Activated B cell treated with CpG ODN at 0.5 μM for 24 hours (primary cell): Measurements from ENCODE around the gene WAC. TPM values are rescaled to one million over a fixed set of nuclear protein-coding genes. Genes with fewer than 3 reads are reported as not detected.

Experiments
- ATAC-seq: fragments of 200-7000 bp; cut with Tn5 transposase; one replicate; pipeline ENCODE4 v1.10.0; 2021; ENCODE audit warnings: low read depth, mild to moderate bottlenecking, moderate library complexity
- CTCF ChIA-PET: fragments of 350-600 bp; sonication (Branson Sonifier 250); formaldehyde crosslinking; loops from one replicate; lab custom pipeline; 2021; ENCODE audit warnings: antibody characterized with exemption; lab: Charles Lee
- POLR2A ChIA-PET: fragments of 350-600 bp; sonication (Branson Sonifier 250); formaldehyde crosslinking; loops from one replicate; lab custom pipeline; 2021; ENCODE audit warnings: antibody characterized with exemption; lab: Charles Lee
- DNase-seq: peaks from one replicate; pipeline ENCODE4 v3.0.0; 2022
- H3K27ac Mint-ChIP-seq: one replicate; pipeline ENCODE4 v1.8.0; 2020; ENCODE audit warnings: mixed read lengths
- H3K27me3 Mint-ChIP-seq: one replicate; pipeline ENCODE4 v1.8.0; 2021; ENCODE audit warnings: mixed read lengths
- H3K36me3 Mint-ChIP-seq: one replicate; pipeline ENCODE4 v1.8.0; 2021; ENCODE audit warnings: low read depth, mixed read lengths
- H3K4me1 Mint-ChIP-seq: one replicate; pipeline ENCODE4 v1.8.0; 2021; ENCODE audit warnings: mixed read lengths
- H3K4me3 Mint-ChIP-seq: one replicate; pipeline ENCODE4 v1.8.0; 2020; ENCODE audit warnings: mild to moderate bottlenecking, mixed read lengths
- H3K9me3 Mint-ChIP-seq: one replicate; pipeline ENCODE4 v1.8.0; 2020; ENCODE audit warnings: mixed read lengths
- intact Hi-C: fragments of 100-400 bp; cut with micrococcal nuclease; formaldehyde crosslinking; loops from one replicate; pipeline ENCODE4 v1.15.1; 2024
- total RNA-seq: library from RNA; stranded (reverse); gene quantifications from 2 replicates; pipeline ENCODE4 v1.2.3, GENCODE V29; 2022
- TF ChIP-seq, protein P1 (sequence below): fragments of 200-600 bp; IDR thresholded peaks from one replicate; pipeline ENCODE4 v1.8.0; 2022; ENCODE audit warnings: antibody characterized with exemption, mild to moderate bottlenecking

WAC gene
- total RNA-seq, 1 donor from 2014 or later = 159 TPM

DNA sequence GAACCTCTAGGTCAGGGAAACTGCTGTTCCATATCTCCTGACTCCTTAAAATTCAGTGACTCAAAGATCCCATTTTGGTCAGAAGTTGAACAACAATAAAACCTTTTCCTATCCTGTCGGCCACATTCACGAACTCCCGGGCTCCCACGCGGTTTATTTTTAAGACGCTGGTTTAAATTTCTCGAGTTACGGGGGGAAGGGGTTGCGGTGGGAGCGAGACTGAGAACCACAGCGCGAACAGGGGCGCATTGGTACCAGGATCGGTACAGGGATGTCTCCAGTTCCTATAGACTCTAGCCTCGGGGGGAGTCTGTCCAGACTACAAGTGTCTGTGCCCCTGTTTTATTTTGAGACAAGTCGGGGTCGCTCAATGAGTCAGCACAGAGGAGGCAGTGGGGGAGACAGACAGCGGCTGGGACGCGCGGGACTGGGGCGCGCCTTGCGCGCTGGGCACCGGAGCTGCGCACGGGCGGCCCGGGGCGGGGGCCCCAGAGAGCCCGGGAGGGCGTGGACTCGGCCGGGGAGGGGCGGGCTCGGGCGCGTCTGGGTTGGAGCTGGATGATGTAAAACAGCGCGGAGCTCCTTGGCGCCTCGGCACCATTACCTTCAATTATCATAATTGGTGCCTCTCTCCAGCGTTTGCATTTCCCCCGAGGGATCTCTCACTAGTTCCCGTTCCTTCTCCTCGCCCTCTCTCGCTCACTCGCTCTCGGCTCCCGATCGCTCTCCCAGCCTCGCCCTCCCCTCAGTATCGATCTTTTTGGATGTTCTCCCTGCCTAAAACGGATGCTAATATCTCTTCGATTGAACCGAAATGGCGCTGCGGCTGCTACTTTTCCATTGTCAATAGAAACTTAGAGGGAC, 135.7 kb downstream of the WAC start:
- POLR2A ChIA-PET = no interaction called here
- DNase-seq = peak; percentile 20
- CTCF ChIA-PET = no interaction called here

DNA sequence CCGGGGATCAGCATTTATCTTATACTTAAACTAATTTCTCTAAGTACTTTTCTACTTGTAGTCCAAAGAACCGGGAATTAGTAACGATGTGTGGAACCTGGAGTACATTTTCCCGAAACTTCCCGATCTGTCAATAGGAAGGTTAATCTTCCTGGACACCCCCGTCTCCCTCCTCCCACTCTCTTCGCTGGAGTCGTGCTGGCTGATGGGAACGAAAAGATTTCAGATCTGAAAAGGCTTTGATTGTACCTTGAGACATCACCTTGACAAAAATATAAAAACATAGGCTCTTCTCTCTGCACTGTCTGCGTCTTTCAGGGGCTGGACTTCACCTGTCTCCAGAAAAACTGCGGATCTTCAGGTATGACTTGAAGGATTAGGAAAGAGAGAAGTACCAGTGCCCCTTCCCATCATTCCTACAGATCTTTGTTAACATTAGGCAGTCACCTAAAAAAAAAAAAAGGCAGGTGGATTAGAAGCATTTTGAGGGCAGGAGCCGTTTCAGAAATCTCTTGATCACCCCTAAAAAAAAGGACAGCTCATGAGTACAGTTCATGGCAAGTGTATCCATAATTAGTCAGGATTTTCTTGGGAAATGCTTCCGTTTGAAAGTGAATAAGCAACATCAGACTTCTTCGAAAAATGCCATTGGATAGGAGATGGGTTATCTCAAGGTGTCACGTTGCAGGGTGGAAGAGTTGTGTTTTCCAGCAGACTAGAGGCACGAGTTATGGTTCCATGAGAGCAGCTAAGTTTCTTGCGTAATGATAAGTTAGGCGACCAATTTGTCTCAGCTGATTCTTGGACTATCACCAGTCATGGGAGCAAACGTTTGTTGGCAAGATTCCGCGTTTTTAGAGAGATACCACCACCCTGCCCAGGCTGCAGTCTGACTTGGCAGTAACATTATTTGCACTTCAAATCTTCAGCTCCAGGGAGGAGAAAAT, 136.6 kb downstream of the WAC start:
- ChIA-PET CTCF (no interaction called here), POLR2A (no interaction called here)
- no peaks in the 10 kb centered on the region for H3K36me3 Mint-ChIP-seq
- no peak overlapping the region for H3K27ac Mint-ChIP-seq
- DNase-seq = no peak
- peaks cover 11% of the 10 kb centered on the region for H3K4me1 Mint-ChIP-seq
- no peaks in the 10 kb centered on the region for H3K9me3 Mint-ChIP-seq
- TF ChIP-seq, protein P1, sequence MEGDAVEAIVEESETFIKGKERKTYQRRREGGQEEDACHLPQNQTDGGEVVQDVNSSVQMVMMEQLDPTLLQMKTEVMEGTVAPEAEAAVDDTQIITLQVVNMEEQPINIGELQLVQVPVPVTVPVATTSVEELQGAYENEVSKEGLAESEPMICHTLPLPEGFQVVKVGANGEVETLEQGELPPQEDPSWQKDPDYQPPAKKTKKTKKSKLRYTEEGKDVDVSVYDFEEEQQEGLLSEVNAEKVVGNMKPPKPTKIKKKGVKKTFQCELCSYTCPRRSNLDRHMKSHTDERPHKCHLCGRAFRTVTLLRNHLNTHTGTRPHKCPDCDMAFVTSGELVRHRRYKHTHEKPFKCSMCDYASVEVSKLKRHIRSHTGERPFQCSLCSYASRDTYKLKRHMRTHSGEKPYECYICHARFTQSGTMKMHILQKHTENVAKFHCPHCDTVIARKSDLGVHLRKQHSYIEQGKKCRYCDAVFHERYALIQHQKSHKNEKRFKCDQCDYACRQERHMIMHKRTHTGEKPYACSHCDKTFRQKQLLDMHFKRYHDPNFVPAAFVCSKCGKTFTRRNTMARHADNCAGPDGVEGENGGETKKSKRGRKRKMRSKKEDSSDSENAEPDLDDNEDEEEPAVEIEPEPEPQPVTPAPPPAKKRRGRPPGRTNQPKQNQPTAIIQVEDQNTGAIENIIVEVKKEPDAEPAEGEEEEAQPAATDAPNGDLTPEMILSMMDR = no peak
- peaks cover 62% of the 10 kb centered on the region for H3K27me3 Mint-ChIP-seq
- ATAC-seq = no peak
- intact Hi-C loops = no loop called here
- peak overlapping the region; percentile 50 for H3K4me3 Mint-ChIP-seq

More for the DNA sequence above, 135.7 kb downstream of the WAC start:
- H3K27me3 Mint-ChIP-seq = peaks cover 61% of the 10 kb centered on the region
- H3K4me1 Mint-ChIP-seq = peaks cover 11% of the 10 kb centered on the region
- H3K36me3 Mint-ChIP-seq = no peaks in the 10 kb centered on the region
- H3K27ac Mint-ChIP-seq = no peak overlapping the region
- peak overlapping the region; percentile 62 for H3K4me3 Mint-ChIP-seq
- TF ChIP-seq, protein P1 = no peak
- intact Hi-C loops = no loop called here
- H3K9me3 Mint-ChIP-seq = no peaks in the 10 kb centered on the region
- ATAC-seq = peak; percentile 78

Other genes with a start within 250 kb of the WAC start
- gene MPP7, start 230.1 kb upstream of the WAC start, total RNA-seq = 6.2 and 8.3 TPM in 2 replicates
- 0.16 and 0.32 TPM in 2 replicates for gene BAMBI, start 144.4 kb downstream of the WAC start, total RNA-seq